HCT116 (cell line): ENCODE data around the gene S1PR4. TPM values are rescaled to one million over a fixed set of nuclear protein-coding genes. Genes with fewer than 3 reads are reported as not detected.

Experiments used
- ATAC-seq: fragments of 200-7000 bp; cut with Tn5 transposase; 2 replicates; pipeline ENCODE4 v1.9.1; 2020; ENCODE audit warnings: mild to moderate bottlenecking, moderate library complexity
- BruUV-seq: library from RNA; stranded (reverse); fragments of 400-500 nt; replicated peaks from 2 replicates; lab custom pipeline; 2021; lab: Mats Ljungman, UMichigan
- CTCF ChIA-PET: fragments of 300-600 bp; sonication (Branson Sonifier 250); formaldehyde crosslinking; loops from one replicate; lab custom pipeline; 2021; ENCODE audit warnings: antibody characterized with exemption; lab: Charles Lee
- POLR2A ChIA-PET: fragments of 300-600, 350-600 bp; sonication (Branson Sonifier 250); formaldehyde crosslinking; loops from one replicate; lab custom pipeline; 2021; ENCODE audit warnings: antibody characterized with exemption; lab: Charles Lee
- RAD21 ChIA-PET, 2 experiments: fragments of 300-600 bp; sonication (Branson Sonifier 250); formaldehyde crosslinking; loops; one replicate each; lab custom pipeline; 2023; ENCODE audit warnings: low total read pairs in 2 of 2; ENCODE audit not compliant: uncharacterized antibody in 2 of 2, unreplicated experiment in 2 of 2, low non-redundant PET in 1 of 2; lab: Charles Lee
- DNase-seq: peaks from one replicate; pipeline ENCODE4 v3.0.0-alpha.2; 2010; ENCODE audit warnings: low read depth, low spot score
- H2AFZ ChIP-seq: fragments of 200-600 bp; shearing (Covaris generic), sonication (generic); 2 replicates; pipeline ENCODE4 v1.6.1; 2017; ENCODE audit warnings: low read depth, mixed run types, mixed read lengths, antibody characterized with exemption, low read length; ENCODE audit not compliant: poor library complexity, severe bottlenecking
- H3K27ac ChIP-seq: 2 replicates; pipeline ENCODE4 v1.5.1; 2012; ENCODE audit warnings: low read depth, low read length
- H3K27me3 ChIP-seq: fragments of 200-600 bp; sonication (generic); 2 replicates; pipeline ENCODE4 v1.6.1; 2016; ENCODE audit warnings: mixed run types, low read length, mixed read lengths; ENCODE audit not compliant: insufficient read depth
- H3K36me3 ChIP-seq, 2 experiments: fragments of 200-500 bp in 1 of 2; fragments of 200-600 bp in 1 of 2; sonication (Bioruptor generic) in 1 of 2; sonication (generic) in 1 of 2; 2 replicates each; pipeline versions ENCODE4 v1.5.1 to v1.6.1; 2014 to 2016; ENCODE audit warnings: low read length in 2 of 2, inconsistent platforms in 1 of 2, mixed read lengths in 1 of 2, mixed run types in 1 of 2; ENCODE audit not compliant: insufficient read depth in 2 of 2, control insufficient read depth in 1 of 2
- H3K4me1 ChIP-seq, 2 experiments: fragments of 200-600 bp in 1 of 2; sonication (generic) in 1 of 2; 2 replicates each; pipeline versions ENCODE4 v1.5.1 to v1.6.1; 2012 to 2017; ENCODE audit warnings: low read length in 2 of 2, inconsistent platforms in 1 of 2, mild to moderate bottlenecking in 1 of 2, mixed read lengths in 1 of 2, mixed run types in 1 of 2, moderate library complexity in 1 of 2; ENCODE audit not compliant: insufficient read depth in 2 of 2, control insufficient read depth in 1 of 2
- H3K4me2 ChIP-seq: fragments of 200-600 bp; sonication (generic); 2 replicates; pipeline ENCODE4 v1.6.1; 2017; ENCODE audit warnings: mixed run types, low read length, mixed read lengths
- H3K4me3 ChIP-seq, 2 experiments: fragments of 200-600 bp in 1 of 2; sonication (generic) in 1 of 2; replicated peaks in 1 of 2; 2 replicates each; pipeline ENCODE4 v1.5.1; 2011 to 2016; ENCODE audit warnings: low read length in 2 of 2, control low read depth in 1 of 2, low read depth in 1 of 2, mild to moderate bottlenecking in 1 of 2, mixed read lengths in 1 of 2, mixed run types in 1 of 2
- H3K79me2 ChIP-seq: fragments of 200-600 bp; sonication (generic); 2 replicates; pipeline ENCODE4 v1.6.1; 2017; ENCODE audit warnings: mild to moderate bottlenecking, mixed run types, low read length, moderate library complexity, mixed read lengths; ENCODE audit not compliant: insufficient read depth
- H3K9ac ChIP-seq: fragments of 200-600 bp; sonication (generic); 2 replicates; pipeline ENCODE4 v1.6.1; 2016; ENCODE audit warnings: low read length, mixed read lengths
- H3K9me2 ChIP-seq: fragments of 200-600 bp; sonication (generic), shearing (Covaris generic); 2 replicates; pipeline ENCODE4 v1.6.1; 2017; ENCODE audit warnings: mixed run types, mild to moderate bottlenecking, moderate library complexity; ENCODE audit not compliant: insufficient read depth
- H3K9me3 ChIP-seq, 2 experiments: fragments of 200-500 bp in 1 of 2; fragments of 200-600 bp in 1 of 2; sonication (Bioruptor generic) in 1 of 2; sonication (generic) in 1 of 2; 2 replicates each; pipeline ENCODE4 v1.6.1; 2014 to 2017; ENCODE audit warnings: low read length in 2 of 2, mixed read lengths in 2 of 2, inconsistent platforms in 1 of 2, low read depth in 1 of 2, mild to moderate bottlenecking in 1 of 2, mixed run types in 1 of 2, moderate library complexity in 1 of 2; ENCODE audit not compliant: control insufficient read depth in 1 of 2, insufficient read depth in 1 of 2
- H4K20me1 ChIP-seq: fragments of 200-600 bp; sonication (generic), shearing (Covaris generic); 2 replicates; pipeline ENCODE4 v1.6.1; 2017; ENCODE audit warnings: mixed run types, mild to moderate bottlenecking, moderate library complexity; ENCODE audit not compliant: insufficient read depth
- ATF3 ChIP-seq: IDR thresholded peaks from 2 replicates; pipeline ENCODE4 v1.6.1; 2012
- CEBPB ChIP-seq: IDR thresholded peaks from 2 replicates; pipeline ENCODE4 v1.6.1; 2012; ENCODE audit warnings: low read depth
- CTCF ChIP-seq, 3 experiments: fragments of 200-600 bp in 1 of 3; sonication (generic) in 1 of 3; IDR thresholded peaks in 2 of 3; conservative IDR thresholded peaks in 1 of 3; 2 replicates each; pipeline ENCODE4 v1.5.1; 2012 to 2017; ENCODE audit warnings: low read depth in 2 of 3, low read length in 2 of 3, antibody characterized with exemption in 1 of 3, borderline replicate concordance in 1 of 3, control low read depth in 1 of 3, mild to moderate bottlenecking in 1 of 3, mixed read lengths in 1 of 3, mixed run types in 1 of 3, moderate library complexity in 1 of 3; ENCODE audit not compliant: insufficient read depth in 1 of 3
- EGR1 ChIP-seq: IDR thresholded peaks from 2 replicates; pipeline ENCODE4 v1.6.1; 2012; ENCODE audit warnings: low read depth
- ELF1 ChIP-seq: IDR thresholded peaks from 2 replicates; pipeline ENCODE4 v1.6.1; 2012; ENCODE audit warnings: low read depth, borderline replicate concordance
- EZH2phosphoT487 ChIP-seq: fragments of 200-600 bp; IDR thresholded peaks from 2 replicates; pipeline ENCODE4 v1.6.1; 2018; ENCODE audit warnings: antibody characterized with exemption, borderline replicate concordance
- FOSL1 ChIP-seq: IDR thresholded peaks from 2 replicates; pipeline ENCODE4 v1.6.1; 2012; ENCODE audit warnings: low read depth
- JUND ChIP-seq: IDR thresholded peaks from 2 replicates; pipeline ENCODE4 v1.6.1; 2012
- POLR2AphosphoS5 ChIP-seq: IDR thresholded peaks from 2 replicates; pipeline ENCODE4 v1.6.1; 2011; ENCODE audit warnings: mild to moderate bottlenecking, low read depth, low read length, moderate library complexity
- REST ChIP-seq: IDR thresholded peaks from 2 replicates; pipeline ENCODE4 v1.6.1; 2012; ENCODE audit warnings: low read depth
- SIN3A ChIP-seq: IDR thresholded peaks from 2 replicates; pipeline ENCODE4 v1.6.1; 2012; ENCODE audit warnings: low read depth
- SP1 ChIP-seq: IDR thresholded peaks from 2 replicates; pipeline ENCODE4 v1.6.1; 2012; ENCODE audit warnings: low read depth
- TCF7L2 ChIP-seq: IDR thresholded peaks from 2 replicates; pipeline ENCODE4 v1.7.0; 2011; ENCODE audit warnings: borderline replicate concordance, inconsistent platforms; ENCODE audit not compliant: insufficient read depth, insufficient read length; ENCODE audit errors: extremely low read depth
- intact Hi-C: fragments of 100-400 bp; cut with micrococcal nuclease; formaldehyde crosslinking; loops from 2 replicates; pipeline ENCODE4 v1.10.0; 2022
- total RNA-seq: library from RNA; stranded (reverse); gene quantifications from one replicate; pipeline ENCODE4 v1.2.1, GENCODE V29; 2021; ENCODE audit not compliant: unreplicated experiment

The S1PR4 gene
- total RNA-seq, 1 experiment from 2014 or later, result 0.71 TPM

- H4K20me1 ChIP-seq, result peaks cover 9% of the 10 kb centered on the region; the same call in 1 of the 2 replicates
- H3K4me2 ChIP-seq, result no peak overlapping the region
- TF ChIP-seq POLR2AphosphoS5 (no peak), CTCF (IDR thresholded peaks at IDR 0.05 in 2 of 3, conservative IDR thresholded peaks at IDR 0.05 in 1 of 3; ENCODE audit: borderline replicate concordance in 1 of 3, insufficient read depth in 1 of 3, low read depth in 2 of 3, low read length in 2 of 3) (no peak), EZH2phosphoT487 (no peak), ELF1 (no peak), EGR1 (no peak), REST (no peak), CEBPB (no peak), SP1 (no peak), JUND (no peak), ATF3 (no peak), TCF7L2 (no peak), SIN3A (no peak), FOSL1 (no peak)
- DNase-seq, result no peak
- no peak overlapping the region for H3K4me3 ChIP-seq
- H2AFZ ChIP-seq, result no peak overlapping the region
- ChIA-PET RAD21 (no interaction called here), CTCF (no interaction called here), POLR2A (no interaction called here)
- no TSS peak for BruUV-seq
- peaks cover 79% of the 10 kb centered on the region for H3K79me2 ChIP-seq
- no peaks in the 10 kb centered on the region for H3K9me2 ChIP-seq
- no peaks in the 10 kb centered on the region for H3K27me3 ChIP-seq
- no peak overlapping the region; the same call in 1 of the 2 replicates for H3K27ac ChIP-seq
- H3K9me3 ChIP-seq, result no peaks in the 10 kb centered on the region
- H3K4me1 ChIP-seq, result peaks cover 12 to 32% of the 10 kb centered on the region in 2 experiments; a peak in 3 of 4 replicates
- no peak overlapping the region for H3K9ac ChIP-seq
- peaks cover 4 to 37% of the 10 kb centered on the region in 2 experiments; a peak in 2 of 4 replicates for H3K36me3 ChIP-seq
- ATAC-seq, result no peak
- intact Hi-C loops, result no loop called here
Measured at GRCh38 chr19:3188627-3189596, 10.3 kb downstream of the S1PR4 start.
